ENCODE results near the gene KCNIP1.

KCNIP1 gene

DNA sequence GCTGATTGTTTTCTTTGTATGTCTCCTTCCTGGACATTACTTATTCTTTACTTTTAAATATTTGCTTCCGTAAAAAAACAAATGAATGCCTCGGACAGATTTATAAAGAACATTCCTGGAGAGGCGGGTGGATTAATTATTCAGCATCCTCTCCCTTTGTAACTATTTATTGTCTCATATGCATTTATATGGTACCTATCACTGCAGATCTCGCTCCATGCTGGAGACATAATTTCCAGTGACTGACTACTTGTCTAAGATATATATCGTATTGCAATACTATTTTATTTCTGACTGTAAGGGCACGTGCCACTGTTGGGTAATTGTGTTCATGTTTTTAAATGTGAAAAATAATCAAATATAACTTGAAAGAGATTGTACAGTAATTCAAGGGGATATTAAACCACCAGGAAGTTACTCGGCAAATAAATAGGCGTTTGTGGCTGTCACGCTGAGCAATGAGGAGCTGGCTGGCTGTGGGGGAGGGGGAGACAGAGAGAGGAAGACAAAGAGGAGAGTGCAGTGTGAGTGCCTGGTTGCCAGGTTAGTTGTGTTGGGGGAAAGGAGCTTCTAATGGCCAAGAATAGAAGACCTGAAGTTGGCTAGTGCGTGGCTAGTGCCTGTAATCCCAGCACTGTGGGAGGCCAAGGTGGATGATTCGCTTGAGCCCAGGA lies 147.9 kb downstream of the KCNIP1 start:
- H3K36me3 ChIP-seq (ENCODE audit: insufficient read depth, low read length), result no peaks in the 10 kb centered on the region
- no peaks in the 10 kb centered on the region for H4K20me1 ChIP-seq (ENCODE audit: insufficient read depth, low read length, poor library complexity, severe bottlenecking)
- TF ChIP-seq EZH2phosphoT487 (IDR thresholded peaks at IDR 0.05; ENCODE audit: borderline replicate concordance) (no peak), CTCF (conservative IDR thresholded peaks at IDR 0.05; ENCODE audit: low read length) (no peak)
- H3F3A ChIP-seq (ENCODE audit: low read depth), result no peaks in the 10 kb centered on the region
- no peaks in the 10 kb centered on the region for H3K4me1 ChIP-seq (ENCODE audit: insufficient read depth, low read length, poor library complexity, severe bottlenecking)
- H3K4me2 ChIP-seq (ENCODE audit: low read depth, low read length, poor library complexity, severe bottlenecking), result no peak overlapping the region
- no peaks in the 10 kb centered on the region for H3K9me3 ChIP-seq (ENCODE audit: insufficient read depth, low read depth, low read length)
- no peaks in the 10 kb centered on the region for H3K27me3 ChIP-seq (ENCODE audit: insufficient read depth, low read length, poor library complexity, severe bottlenecking)
- no peak overlapping the region for H3K4me3 ChIP-seq (ENCODE audit: low read length, poor library complexity, severe bottlenecking)
- H3K9me2 ChIP-seq (replicated peaks; ENCODE audit: low read depth, low read length), result no peaks in the 10 kb centered on the region
- H3K79me2 ChIP-seq (ENCODE audit: insufficient read depth, low read length), result no peaks in the 10 kb centered on the region
- no peak overlapping the region for H3K9ac ChIP-seq (ENCODE audit: low read depth, low read length, poor library complexity, severe bottlenecking)
- no peak overlapping the region for H2AFZ ChIP-seq (ENCODE audit: low read length)

DNA sequence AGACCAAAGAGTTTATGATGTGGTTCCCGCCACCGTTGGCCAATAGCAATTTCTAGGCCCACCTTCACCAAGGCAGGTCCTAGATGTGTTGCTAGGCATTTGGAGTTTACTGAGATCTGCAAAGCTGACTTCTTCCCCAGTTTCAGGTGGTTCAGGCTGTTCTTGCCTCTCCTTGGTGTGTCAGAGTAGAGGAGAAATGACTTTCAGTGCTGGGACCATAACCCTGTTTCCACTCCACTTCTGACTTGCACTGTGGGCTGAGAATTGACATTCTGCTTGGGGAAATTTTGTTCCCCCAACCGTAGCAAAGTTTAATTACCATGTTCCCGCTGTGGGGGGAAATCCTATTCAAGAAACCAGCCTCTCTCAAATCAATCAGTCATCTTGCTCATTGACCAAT lies 151.7 kb downstream of the KCNIP1 start:
- no peak for TF ChIP-seq CTCF (conservative IDR thresholded peaks at IDR 0.05; ENCODE audit: low read length)
- TF ChIP-seq EZH2phosphoT487 (IDR thresholded peaks at IDR 0.05; ENCODE audit: borderline replicate concordance), result no peak
- Histone ChIP-seq H3K4me3 (ENCODE audit: low read length, poor library complexity, severe bottlenecking) (no peak overlapping the region), H4K20me1 (ENCODE audit: insufficient read depth, low read length, poor library complexity, severe bottlenecking) (no peaks in the 10 kb centered on the region), H3K79me2 (ENCODE audit: insufficient read depth, low read length) (no peaks in the 10 kb centered on the region), H3K36me3 (ENCODE audit: insufficient read depth, low read length) (no peaks in the 10 kb centered on the region), H3K9me3 (ENCODE audit: insufficient read depth, low read depth, low read length) (no peaks in the 10 kb centered on the region), H3K9me2 (replicated peaks; ENCODE audit: low read depth, low read length) (no peaks in the 10 kb centered on the region), H2AFZ (ENCODE audit: low read length) (no peak overlapping the region), H3K4me1 (ENCODE audit: insufficient read depth, low read length, poor library complexity, severe bottlenecking) (no peaks in the 10 kb centered on the region), H3K4me2 (ENCODE audit: low read depth, low read length, poor library complexity, severe bottlenecking) (no peak overlapping the region), H3K27me3 (ENCODE audit: insufficient read depth, low read length, poor library complexity, severe bottlenecking) (no peaks in the 10 kb centered on the region), H3K9ac (ENCODE audit: low read depth, low read length, poor library complexity, severe bottlenecking) (no peak overlapping the region), H3F3A (ENCODE audit: low read depth) (no peaks in the 10 kb centered on the region)

GRCh38 chr5:170655920-170656319 lies 152.1 kb downstream of the KCNIP1 start:
- no peaks in the 10 kb centered on the region for H4K20me1 ChIP-seq (ENCODE audit: insufficient read depth, low read length, poor library complexity, severe bottlenecking)
- H3F3A ChIP-seq (ENCODE audit: low read depth), result no peaks in the 10 kb centered on the region
- no peaks in the 10 kb centered on the region for H3K4me1 ChIP-seq (ENCODE audit: insufficient read depth, low read length, poor library complexity, severe bottlenecking)
- no peaks in the 10 kb centered on the region for H3K27me3 ChIP-seq (ENCODE audit: insufficient read depth, low read length, poor library complexity, severe bottlenecking)
- H3K4me3 ChIP-seq (ENCODE audit: low read length, poor library complexity, severe bottlenecking), result no peak overlapping the region
- no peak overlapping the region for H2AFZ ChIP-seq (ENCODE audit: low read length)
- TF ChIP-seq EZH2phosphoT487 (IDR thresholded peaks at IDR 0.05; ENCODE audit: borderline replicate concordance) (no peak), CTCF (conservative IDR thresholded peaks at IDR 0.05; ENCODE audit: low read length) (no peak)
- no peak overlapping the region for H3K4me2 ChIP-seq (ENCODE audit: low read depth, low read length, poor library complexity, severe bottlenecking)
- no peaks in the 10 kb centered on the region for H3K9me3 ChIP-seq (ENCODE audit: insufficient read depth, low read depth, low read length)
- no peak overlapping the region for H3K9ac ChIP-seq (ENCODE audit: low read depth, low read length, poor library complexity, severe bottlenecking)
- H3K79me2 ChIP-seq (ENCODE audit: insufficient read depth, low read length), result no peaks in the 10 kb centered on the region
- H3K36me3 ChIP-seq (ENCODE audit: insufficient read depth, low read length), result no peaks in the 10 kb centered on the region
- H3K9me2 ChIP-seq (replicated peaks; ENCODE audit: low read depth, low read length), result no peaks in the 10 kb centered on the region

Measured in Loucy (cell line).